Pulmonary artery endothelial cell (primary cell): ENCODE results near the gene MISFA. TPM values are rescaled to one million over a fixed set of nuclear protein-coding genes. Genes with fewer than 3 reads are reported as not detected.
"Not testable (repeated sequence)": the region's sequence is repeated elsewhere in the genome, so short reads cannot be mapped to it uniquely, and the experiment has no call there.

ENCODE experiments used
- DNase-seq: peaks from one replicate; pipeline ENCODE4 v3.0.0-alpha.2; 2011; ENCODE audit warnings: low read depth, low spot score
- total RNA-seq: library from RNA; depleted of rRNA; stranded (reverse); fragments of >200 nt; gene quantifications from 2 replicates; pipeline ENCODE4 v1.2.3, GENCODE V29; 2014

Gene MISFA
- total RNA-seq, 1 donor from 2014 or later = 0.46 TPM

- no peak for DNase-seq
Measured at GRCh38 chr11:18617688-18618341, 18.2 kb downstream of the MISFA start.

- no peak for DNase-seq
Measured at GRCh38 chr11:18618342-18619025, 18.9 kb downstream of the MISFA start.

GRCh38 chr11:18623707-18624106 lies 24.1 kb downstream of the MISFA start:
- DNase-seq = no peak

DNA sequence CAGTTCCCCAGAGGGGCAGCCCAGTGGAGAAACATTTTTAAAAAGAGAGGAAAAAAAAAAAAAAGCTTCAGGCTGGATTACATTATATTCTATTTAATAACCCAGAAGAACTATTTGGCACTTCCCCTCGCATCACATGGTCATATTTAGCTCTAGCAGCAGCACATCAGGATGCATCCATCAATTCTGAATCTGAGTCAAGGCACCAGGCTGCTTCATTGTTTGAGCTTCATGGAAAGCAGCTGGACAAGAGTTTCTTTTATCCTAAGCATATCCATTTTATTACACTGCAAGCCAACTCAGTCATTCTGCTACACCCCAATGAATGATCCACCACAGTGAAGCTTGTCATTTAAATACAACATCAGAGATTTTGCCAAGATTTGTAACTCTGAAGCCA lies 24.6 kb downstream of the MISFA start:
- no peak for DNase-seq

DNA sequence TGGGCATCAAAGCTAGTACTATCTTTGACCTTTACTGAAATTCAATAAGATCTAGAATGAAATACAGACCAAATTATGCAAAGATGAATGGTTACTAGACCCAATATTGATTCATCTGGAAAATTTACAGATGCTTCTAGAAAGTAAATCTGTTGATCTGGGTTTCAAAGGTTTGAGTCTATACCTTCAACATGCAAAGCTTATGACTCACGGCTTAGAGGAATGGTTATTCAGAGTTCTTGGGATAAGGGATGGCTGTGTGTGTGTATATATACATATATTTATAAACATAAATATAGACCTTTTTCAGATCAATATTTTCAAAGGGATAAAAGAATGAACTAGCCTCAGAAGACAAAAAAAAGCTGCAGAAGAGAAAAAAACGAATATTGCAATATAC lies 33.3 kb downstream of the MISFA start:
- no peak for DNase-seq

- DNase-seq = no peak
Measured at GRCh38 chr11:18633256-18634139, 33.9 kb downstream of the MISFA start.

- peak; percentile 98 for DNase-seq
Measured at GRCh38 chr11:18634140-18635032, 34.8 kb downstream of the MISFA start, which contains the start of gene SPTY2D1. Gene SPTY2D1 (minus strand): TSS chr11:18634342. CDS start chr11:18634257, 85 bp downstream.

DNA sequence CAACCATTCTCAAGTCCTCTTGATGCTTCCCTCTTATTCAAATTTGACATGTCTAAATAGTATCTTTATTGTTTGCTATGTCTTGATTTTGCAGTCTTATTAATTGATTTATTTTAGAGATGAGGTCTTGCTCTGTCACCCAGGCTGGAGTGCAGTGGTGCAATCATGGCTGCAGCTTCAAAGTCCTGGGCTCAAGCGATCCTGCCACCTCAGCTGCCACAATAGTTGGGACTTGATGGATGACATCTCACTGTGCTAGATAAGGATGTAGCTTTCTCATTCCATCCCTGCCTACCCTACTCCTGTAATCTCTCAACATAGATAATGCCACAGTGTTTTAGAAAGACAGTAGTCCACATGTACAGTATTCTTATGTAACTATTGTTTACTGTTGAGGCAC lies 42.1 kb downstream of the MISFA start:
- DNase-seq = no peak

GRCh38 chr11:18643034-18643433 lies 43.4 kb downstream of the MISFA start:
- not testable (repeated sequence) for DNase-seq

DNA sequence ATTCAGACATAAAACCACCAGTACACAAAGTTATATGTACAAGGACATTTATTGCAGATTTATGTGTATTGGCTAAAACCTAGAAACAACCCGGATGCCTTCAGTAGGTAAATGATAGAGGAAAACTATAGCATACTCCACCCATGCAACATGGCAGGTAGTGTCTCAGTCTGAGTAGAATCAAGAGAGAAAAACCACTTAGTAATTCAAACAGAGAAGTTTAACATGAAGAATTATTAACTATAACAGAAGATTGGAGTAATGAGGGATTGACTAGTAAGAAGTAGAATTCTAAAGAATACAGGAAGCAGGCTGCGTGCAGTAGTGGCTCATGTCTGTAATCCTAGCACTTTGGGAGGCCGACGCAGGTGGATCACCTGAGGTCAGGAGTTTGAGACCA lies 50.8 kb downstream of the MISFA start:
- DNase-seq = no peak

DNA sequence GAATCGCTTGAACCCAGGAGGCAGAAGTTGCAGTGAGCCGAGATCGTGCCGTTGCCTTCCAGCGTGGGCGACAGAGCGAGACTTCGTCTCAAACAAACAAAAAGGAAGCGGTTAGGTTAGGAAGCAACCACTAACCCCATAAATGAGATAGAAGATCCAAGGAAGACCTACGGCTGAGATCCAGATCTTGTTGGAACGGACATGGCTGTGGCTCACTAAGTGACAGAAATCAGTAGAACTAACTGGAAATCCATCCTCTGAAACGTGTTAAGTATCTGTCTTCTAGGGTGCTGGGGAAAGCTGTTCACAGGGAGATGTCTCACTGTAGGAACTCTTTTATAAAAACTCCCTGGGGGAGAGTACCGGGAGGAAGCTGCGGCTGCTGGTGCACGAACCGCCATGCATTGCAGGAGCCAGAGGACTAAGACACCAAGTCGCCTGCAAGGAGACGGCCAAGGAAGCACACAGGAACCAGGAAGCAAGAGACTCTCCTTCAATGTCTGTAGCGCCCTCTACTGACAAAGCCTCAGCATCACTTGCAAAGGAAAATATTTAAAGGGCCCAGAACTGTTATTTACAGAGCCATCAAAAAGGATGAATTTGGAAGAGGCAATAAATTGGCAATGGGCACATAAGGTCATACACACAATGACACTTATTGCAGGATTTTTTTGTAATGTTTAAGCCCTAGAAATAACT lies 51.4 kb downstream of the MISFA start:
- peak; percentile 32 for DNase-seq

Other genes starting within 250 kb of the MISFA start
- gene LDHA, start 205.2 kb upstream of the MISFA start, total RNA-seq = 695 and 699 TPM in 2 replicates
- not detected in 2 replicates for gene LDHC, start 187.5 kb upstream of the MISFA start, total RNA-seq
- gene LDHAL6A, start 143.9 kb upstream of the MISFA start, total RNA-seq = not detected in 2 replicates
- gene TSG101, start 72.8 kb upstream of the MISFA start, total RNA-seq = 38.7 and 51.8 TPM in 2 replicates
- 20.6 and 26.5 TPM in 2 replicates for gene UEVLD, start 11.1 kb upstream of the MISFA start, total RNA-seq
- gene SPTY2D1, start 34.6 kb downstream of the MISFA start, total RNA-seq = 14.4 and 19.0 TPM in 2 replicates
- 0.92 and 2.4 TPM in 2 replicates for gene TMEM86A, start 99.0 kb downstream of the MISFA start, total RNA-seq
- not detected in 2 replicates for gene IGSF22, start 126.4 kb downstream of the MISFA start, total RNA-seq
- gene PTPN5, start 192.0 kb downstream of the MISFA start, total RNA-seq = not detected in 2 replicates